COR-L47 (cell line): ENCODE results near the gene VGLL4.
A peak's percentile ranks its signal among the peaks of the same experiment; 100 is the strongest.
"Not testable (repeated sequence)": the region's sequence is repeated elsewhere in the genome, so short reads cannot be mapped to it uniquely, and the experiment has no call there.

Source experiments
- DNase-seq: peaks from one replicate; lab custom pipeline; 2025; lab: John Stamatoyannopoulos, UW

The VGLL4 gene

GRCh38 chr3:11530153-11530721 lies 113.5 kb downstream of the VGLL4 start:
- DNase-seq = peak; percentile 63

GRCh38 chr3:11529281-11529680 lies 114.4 kb downstream of the VGLL4 start:
- DNase-seq = no peak

- not testable (repeated sequence) for DNase-seq
These were observed 117.6 kb downstream of the VGLL4 start for GRCh38 chr3:11526121-11526520.

- DNase-seq = no peak
These were observed 120.1 kb downstream of the VGLL4 start for GRCh38 chr3:11523572-11524101.

GRCh38 chr3:11522953-11523571 lies 120.7 kb downstream of the VGLL4 start:
- no peak for DNase-seq

- DNase-seq = no peak
These were observed 121.4 kb downstream of the VGLL4 start for GRCh38 chr3:11522398-11522715.

GRCh38 chr3:11521167-11521566 lies 122.5 kb downstream of the VGLL4 start:
- DNase-seq = no peak

GRCh38 chr3:11517601-11518000 lies 126.1 kb downstream of the VGLL4 start:
- no peak for DNase-seq

GRCh38 chr3:11514191-11514821 lies 129.4 kb downstream of the VGLL4 start:
- no peak for DNase-seq

GRCh38 chr3:11513817-11514135 lies 129.9 kb downstream of the VGLL4 start:
- DNase-seq = no peak

- not testable (repeated sequence) for DNase-seq
These were observed 130.4 kb downstream of the VGLL4 start for GRCh38 chr3:11513125-11513816.

- DNase-seq = not testable (repeated sequence)
These were observed 132.1 kb downstream of the VGLL4 start for GRCh38 chr3:11511606-11512005.

GRCh38 chr3:11510356-11510755 lies 133.4 kb downstream of the VGLL4 start:
- DNase-seq = no peak

- no peak for DNase-seq
These were observed 133.7 kb downstream of the VGLL4 start for GRCh38 chr3:11510001-11510340.

- DNase-seq = no peak
These were observed 134.3 kb downstream of the VGLL4 start for GRCh38 chr3:11509173-11510000.

- no peak for DNase-seq
These were observed 135.2 kb downstream of the VGLL4 start for GRCh38 chr3:11508346-11509172.

- no peak for DNase-seq
These were observed 136.0 kb downstream of the VGLL4 start for GRCh38 chr3:11507719-11508118.
